ENCODE results near the gene CLEC3B. TPM values are rescaled to one million over a fixed set of nuclear protein-coding genes. Genes with fewer than 3 reads are reported as not detected.

The CLEC3B gene
- total and polyA plus RNA-seq, 10 of the 15 experiments (the other 5 are each of a cell fraction or from before 2014, with no cell fraction given): 0.23 TPM; not detected in 9

DNA sequence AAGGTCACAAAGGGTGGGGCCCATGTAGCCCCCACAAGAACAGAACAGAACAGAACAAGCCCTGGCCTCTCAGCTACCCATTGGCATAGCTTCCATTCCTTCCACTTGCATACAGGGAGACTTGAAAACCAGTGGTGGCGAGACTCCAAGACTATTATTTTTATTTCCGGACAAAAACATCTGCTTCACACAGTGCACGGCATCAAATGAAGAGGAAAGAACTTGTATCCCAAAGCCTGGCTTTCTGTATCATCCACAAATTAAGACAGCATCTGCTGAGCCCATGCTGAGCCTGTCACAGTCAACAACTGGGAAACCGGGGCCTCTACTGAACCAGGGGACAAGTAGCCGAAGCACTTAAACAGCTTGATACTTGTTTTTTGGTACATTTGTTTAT lies 56.0 kb downstream of the CLEC3B start:
- H3K27me3 ChIP-seq (replicated peaks in 1 of 2; ENCODE audit: control insufficient read depth in 2 of 2, insufficient read depth in 2 of 2, low read length in 1 of 2): peaks cover 0 to 3% of the 10 kb centered on the region in 2 experiments; a peak in 1 of 4 replicates
- no peaks in the 10 kb centered on the region for H3K9me3 ChIP-seq (replicated peaks; ENCODE audit: control insufficient read depth, insufficient read depth, low read length)
- SMC1A ChIA-PET (ENCODE audit: uncharacterized antibody, unreplicated experiment): no interaction called here
- H3K9ac ChIP-seq (ENCODE audit: control insufficient read depth, insufficient read depth, low read length): no peak overlapping the region
- ATAC-seq: no peak
- no peak overlapping the region for H3K27ac ChIP-seq (ENCODE audit: control insufficient read depth, insufficient read depth)
- H3K4me3 ChIP-seq: no peak overlapping the region
- RAD21 ChIA-PET (ENCODE audit: unreplicated experiment): no interaction called here
- TF ChIP-seq BMI1 (IDR thresholded peaks at IDR 0.05; ENCODE audit: borderline replicate concordance) (no peak), HCFC1 (IDR thresholded peaks at IDR 0.05; ENCODE audit: low read length) (no peak), FOXM1 (IDR thresholded peaks at IDR 0.05; ENCODE audit: low read depth, low read length) (no peak), GATAD2B (conservative IDR thresholded peaks at IDR 0.05; ENCODE audit: low read depth) (no peak), POLR2AphosphoS5 (IDR thresholded peaks at IDR 0.05; ENCODE audit: low read length) (no peak), BHLHE40 (IDR thresholded peaks at IDR 0.05; ENCODE audit: borderline replicate concordance in 1 of 2, low read depth in 2 of 2, low read length in 1 of 2) (no peak), ZSCAN29 (IDR thresholded peaks at IDR 0.05) (no peak), SREBF1 (IDR thresholded peaks at IDR 0.05; ENCODE audit: low read length) (no peak), KDM1A (IDR thresholded peaks at IDR 0.05; ENCODE audit: borderline replicate concordance) (no peak), TCF12 (IDR thresholded peaks at IDR 0.05; ENCODE audit: low read depth, low read length) (no peak)
- TF ChIP-seq, protein P1, sequence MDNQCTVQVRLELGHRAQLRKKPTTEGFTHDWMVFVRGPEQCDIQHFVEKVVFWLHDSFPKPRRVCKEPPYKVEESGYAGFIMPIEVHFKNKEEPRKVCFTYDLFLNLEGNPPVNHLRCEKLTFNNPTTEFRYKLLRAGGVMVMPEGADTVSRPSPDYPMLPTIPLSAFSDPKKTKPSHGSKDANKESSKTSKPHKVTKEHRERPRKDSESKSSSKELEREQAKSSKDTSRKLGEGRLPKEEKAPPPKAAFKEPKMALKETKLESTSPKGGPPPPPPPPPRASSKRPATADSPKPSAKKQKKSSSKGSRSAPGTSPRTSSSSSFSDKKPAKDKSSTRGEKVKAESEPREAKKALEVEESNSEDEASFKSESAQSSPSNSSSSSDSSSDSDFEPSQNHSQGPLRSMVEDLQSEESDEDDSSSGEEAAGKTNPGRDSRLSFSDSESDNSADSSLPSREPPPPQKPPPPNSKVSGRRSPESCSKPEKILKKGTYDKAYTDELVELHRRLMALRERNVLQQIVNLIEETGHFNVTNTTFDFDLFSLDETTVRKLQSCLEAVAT (IDR thresholded peaks at IDR 0.05): no peak
- TF ChIP-seq, protein P2, sequence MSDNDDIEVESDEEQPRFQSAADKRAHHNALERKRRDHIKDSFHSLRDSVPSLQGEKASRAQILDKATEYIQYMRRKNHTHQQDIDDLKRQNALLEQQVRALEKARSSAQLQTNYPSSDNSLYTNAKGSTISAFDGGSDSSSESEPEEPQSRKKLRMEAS (IDR thresholded peaks at IDR 0.05; ENCODE audit: low read depth, low read length): no peak
- TF ChIP-seq, protein P3, sequence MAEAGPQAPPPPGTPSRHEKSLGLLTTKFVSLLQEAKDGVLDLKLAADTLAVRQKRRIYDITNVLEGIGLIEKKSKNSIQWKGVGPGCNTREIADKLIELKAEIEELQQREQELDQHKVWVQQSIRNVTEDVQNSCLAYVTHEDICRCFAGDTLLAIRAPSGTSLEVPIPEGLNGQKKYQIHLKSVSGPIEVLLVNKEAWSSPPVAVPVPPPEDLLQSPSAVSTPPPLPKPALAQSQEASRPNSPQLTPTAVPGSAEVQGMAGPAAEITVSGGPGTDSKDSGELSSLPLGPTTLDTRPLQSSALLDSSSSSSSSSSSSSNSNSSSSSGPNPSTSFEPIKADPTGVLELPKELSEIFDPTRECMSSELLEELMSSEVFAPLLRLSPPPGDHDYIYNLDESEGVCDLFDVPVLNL (IDR thresholded peaks at IDR 0.05; ENCODE audit: low read depth, low read length): no peak
- H3K36me3 ChIP-seq (ENCODE audit: control insufficient read depth in 2 of 2, insufficient read depth in 2 of 2, low read length in 1 of 2): no peaks in the 10 kb centered on the region
- no TSS peak for BruUV-seq (replicated peaks)
- FAIRE-seq: no peak
- intact Hi-C loops (cut with micrococcal nuclease; ENCODE audit: unreplicated experiment): no loop called here
- DNase-seq (ENCODE audit: low read depth, low spot score): no peak
- H4K20me1 ChIP-seq (ENCODE audit: control insufficient read depth, insufficient read depth): no peaks in the 10 kb centered on the region
- H3K79me2 ChIP-seq (ENCODE audit: control insufficient read depth, insufficient read depth, low read length): no peaks in the 10 kb centered on the region
- 19% methylated on average over 5 of the region's 5 CpGs for WGBS (ENCODE audit: insufficient coverage, insufficient replicate concordance, low lambda C conversion rate, missing lambda C conversion rate)
- in situ Hi-C loops (cut with MboI): no loop called here
- H3K4me2 ChIP-seq (ENCODE audit: control insufficient read depth, insufficient read depth): no peak overlapping the region
- H2AFZ ChIP-seq (ENCODE audit: control insufficient read depth, low read depth, low read length): no peak overlapping the region
- H3K4me1 ChIP-seq (ENCODE audit: control insufficient read depth, insufficient read depth, low read length): no peaks in the 10 kb centered on the region
- POLR2A ChIA-PET: no interaction called here
- CTCF ChIA-PET: interaction anchor here (1.0 kb wide), 1 partner anchor 128 kb away, joined by 3 read pairs; no protein-coding TSS in a partner anchor
